Heart left ventricle (tissue), 16 donors: ENCODE results near the gene BCKDHB. TPM values are rescaled to one million over a fixed set of nuclear protein-coding genes. Genes with fewer than 3 reads are reported as not detected.

ENCODE experiments used
- ATAC-seq, 4 donors: fragments of 200-7000 bp; cut with Tn5 transposase; one replicate each; pipeline ENCODE4 v1.9.1; 2020 to 2022; ENCODE audit warnings: moderate library complexity in 4 of 4, mild to moderate bottlenecking in 3 of 4, moderate number of reproducible peaks in 1 of 4
- DNase-seq, 5 donors: peaks; one replicate each; pipeline ENCODE4 v3.0.0-alpha.2; 2020
- H3K27ac ChIP-seq, 12 donors: fragments of 200-600 bp; sonication (generic) in 4 of 12; one replicate each; pipeline versions ENCODE4 v1.5.0 to v1.8.0; 2016 to 2022; ENCODE audit warnings: mild to moderate bottlenecking in 2 of 12
- H3K27me3 ChIP-seq, 9 donors: fragments of 200-600 bp; sonication (generic) in 2 of 9; one replicate each; pipeline versions ENCODE4 v1.5.1 to v1.8.0; 2016 to 2022; ENCODE audit warnings: mild to moderate bottlenecking in 3 of 9
- H3K36me3 ChIP-seq, 9 donors: fragments of 200-600 bp; sonication (generic) in 2 of 9; one replicate each; pipeline versions ENCODE4 v1.5.0 to v1.8.0; 2018 to 2022; ENCODE audit warnings: mild to moderate bottlenecking in 2 of 9
- H3K4me1 ChIP-seq, 12 donors: fragments of 200-600 bp; sonication (generic) in 4 of 12; one replicate each; pipeline versions ENCODE4 v1.5.0 to v1.8.0; 2016 to 2022; ENCODE audit warnings: mild to moderate bottlenecking in 3 of 12
- H3K4me3 ChIP-seq, 12 donors: fragments of 200-600 bp; sonication (generic) in 4 of 12; one replicate each; pipeline versions ENCODE4 v1.5.0 to v1.8.0; 2017 to 2022; ENCODE audit warnings: mild to moderate bottlenecking in 9 of 12, moderate library complexity in 4 of 12
- H3K9me3 ChIP-seq, 12 donors: fragments of 200-600 bp; sonication (generic) in 4 of 12; one replicate each; pipeline versions ENCODE4 v1.5.0 to v1.8.0; 2016 to 2022; ENCODE audit warnings: mild to moderate bottlenecking in 1 of 12
- CTCF ChIP-seq, 12 donors: fragments of 200-600 bp; sonication (generic) in 4 of 12; IDR thresholded peaks; one replicate each; pipeline versions ENCODE4 v1.5.0 to v1.8.0; 2018 to 2022; ENCODE audit warnings: antibody characterized with exemption in 12 of 12, mild to moderate bottlenecking in 5 of 12
- POLR2A ChIP-seq, 2 donors: fragments of 450-650 bp; IDR thresholded peaks; one replicate each; pipeline ENCODE4 v1.6.1; 2017; ENCODE audit warnings: antibody characterized with exemption in 2 of 2, mild to moderate bottlenecking in 2 of 2, moderate library complexity in 2 of 2
- WGBS, 4 donors: extraction: QIAGEN DNeasy Blood & Tissue Kit in 2 of 4; methylation state at CpG; one replicate each; pipeline versions ENCODE4 v1.1.5 to v1.1.7; 2013 to 2018; 5-methylcytosine and 5-hydroxymethylcytosine counted together
- intact Hi-C, 10 donors: fragments of 100-400 bp; cut with DNase I; formaldehyde crosslinking; loops; one replicate each; pipeline versions ENCODE4 v1.11.1 to v1.14.2; 2022
- polyA plus RNA-seq, 2 donors: library from polyadenylated mRNA; stranded (reverse); fragments of 200-250 nt; gene quantifications; one replicate each; pipeline ENCODE4 v1.2.3, GENCODE V29; 2013
- total RNA-seq, 9 donors: library from RNA; depleted of rRNA in 2 of 9; stranded (reverse); fragments of >200 nt in 2 of 9; fragmentation: NEBNext Ultra II Directional in 3 of 9; extraction: Animal tissue kit (Norgen Biotek cat#: 25700) in 3 of 9; gene quantifications; one replicate each; pipeline versions ENCODE4 v1.1.0 to v1.2.4, GENCODE V29; 2016 to 2023
- donor health status: ischemic (EF 13 %, LVEDD 7.1; RV severe dilation, severe dysfunction).
- donor health status: healthy with polysubstance abuse.
- donor health status: DM: no; HTN: yes; CAD: no.
- donor health status: DM: no; HTN: no; CAD: no.
- donor health status: ischemic (EF 25% LVEDD 6.9; RV normal size, moderate dysfunction).
- donor health status: ischemic (EF 25% LVEDD 5.7; RV mildly dilated, moderate dysfunction).
- donor health status: healthy.
- donor health status: DM: yes; HTN: yes; CAD: no.
- donor health status: ischemic (EF 35%, LVEDD 5.7; RV mildly dilated, moderate dysfunction).
- donor health status: nonischemic (EF 11% LVEDD 7.7; RV severe dilation, severe dysfunction).
- donor health status: DM: yes; HTN: yes; CAD: no.
- donor health status: PGD.
- donor health status: ischemic (EF 29% LVEDD 5.4; RV normal size, mild dysfunction).
- donor health status: nonischemic (EF 23%, LVEDD 6.1; RV moderate dilation, normal function).

Gene BCKDHB
- total and polyA plus RNA-seq, 11 donors = 10.1 to 41.9 (median 27.6) TPM

- DNase-seq (no peak), ATAC-seq (no peak)
- no peak for TF ChIP-seq POLR2A (IDR thresholded peaks at IDR 0.05)
- no peak for TF ChIP-seq CTCF (IDR thresholded peaks at IDR 0.05)
- H3K9me3 ChIP-seq = no peaks in the 10 kb centered on the region
- H3K27ac ChIP-seq = no peak overlapping the region
- no peak overlapping the region for H3K4me3 ChIP-seq
- intact Hi-C loops = no loop called here
- H3K4me1 ChIP-seq = peaks cover 0 to 29% (median 7%) of the 10 kb centered on the region in 12 donors
- no peaks in the 10 kb centered on the region for H3K36me3 ChIP-seq
- no peaks in the 10 kb centered on the region for H3K27me3 ChIP-seq
- 80 to 87% (median 84%) methylated on average over 3 of the region's 3 CpGs for WGBS, 4 donors
Measured at GRCh38 chr6:80250391-80250997, 144.0 kb downstream of the BCKDHB start.

GRCh38 chr6:80251321-80251720 lies 144.8 kb downstream of the BCKDHB start:
- intact Hi-C loops = no loop called here
- WGBS, 4 donors = 86 to 91% (median 89%) methylated on average over 1 of the region's 1 CpG
- Histone ChIP-seq H3K27ac (no peak overlapping the region), H3K36me3 (no peaks in the 10 kb centered on the region), H3K4me3 (no peak overlapping the region), H3K4me1 (peaks cover 0 to 29% (median 7%) of the 10 kb centered on the region in 12 donors), H3K27me3 (no peaks in the 10 kb centered on the region), H3K9me3 (no peaks in the 10 kb centered on the region)
- ATAC-seq = no peak
- DNase-seq = no peak
- TF ChIP-seq POLR2A (IDR thresholded peaks at IDR 0.05) (no peak), CTCF (IDR thresholded peaks at IDR 0.05) (no peak)

GRCh38 chr6:80254716-80255115 lies 148.2 kb downstream of the BCKDHB start:
- intact Hi-C loops = no loop called here
- Histone ChIP-seq H3K9me3 (no peaks in the 10 kb centered on the region), H3K4me1 (peaks cover 0 to 15% (median under 1%) of the 10 kb centered on the region in 12 donors), H3K27me3 (no peaks in the 10 kb centered on the region), H3K36me3 (no peaks in the 10 kb centered on the region), H3K27ac (no peak overlapping the region), H3K4me3 (no peak overlapping the region)
- no peak for DNase-seq
- ATAC-seq = no peak
- TF ChIP-seq POLR2A (IDR thresholded peaks at IDR 0.05) (no peak), CTCF (IDR thresholded peaks at IDR 0.05) (no peak)

GRCh38 chr6:80256691-80257090 lies 150.2 kb downstream of the BCKDHB start:
- H3K4me3 ChIP-seq = no peak overlapping the region
- no peaks in the 10 kb centered on the region for H3K9me3 ChIP-seq
- TF ChIP-seq POLR2A (IDR thresholded peaks at IDR 0.05) = no peak
- TF ChIP-seq CTCF (IDR thresholded peaks at IDR 0.05) = no peak
- H3K27ac ChIP-seq = no peak overlapping the region
- H3K4me1 ChIP-seq = no peaks in the 10 kb centered on the region
- no peaks in the 10 kb centered on the region for H3K36me3 ChIP-seq
- DNase-seq (no peak), ATAC-seq (no peak)
- H3K27me3 ChIP-seq = no peaks in the 10 kb centered on the region
- intact Hi-C loops = no loop called here
